Measurements from ENCODE around the gene PNP.

DNA sequence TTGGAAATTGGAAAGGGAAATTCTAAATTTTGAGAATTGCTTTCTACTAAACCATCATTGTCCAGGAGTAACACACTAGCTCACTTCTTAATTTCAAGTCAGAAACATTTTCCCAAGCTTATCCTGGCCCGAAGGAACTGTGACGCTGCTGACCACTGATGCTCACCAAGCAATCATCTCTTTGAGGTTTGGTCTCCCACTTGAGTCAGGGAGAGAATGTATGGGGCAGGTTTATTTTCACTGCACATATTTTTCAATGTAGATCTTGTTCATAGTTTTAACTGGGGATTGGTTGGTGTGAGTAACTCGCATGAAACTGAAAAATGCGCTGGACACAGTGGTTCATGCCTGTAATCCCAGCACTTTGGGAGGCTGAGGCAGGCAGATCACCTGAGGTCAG lies 23.3 kb downstream of the PNP start:
- TF ChIP-seq, protein P1, sequence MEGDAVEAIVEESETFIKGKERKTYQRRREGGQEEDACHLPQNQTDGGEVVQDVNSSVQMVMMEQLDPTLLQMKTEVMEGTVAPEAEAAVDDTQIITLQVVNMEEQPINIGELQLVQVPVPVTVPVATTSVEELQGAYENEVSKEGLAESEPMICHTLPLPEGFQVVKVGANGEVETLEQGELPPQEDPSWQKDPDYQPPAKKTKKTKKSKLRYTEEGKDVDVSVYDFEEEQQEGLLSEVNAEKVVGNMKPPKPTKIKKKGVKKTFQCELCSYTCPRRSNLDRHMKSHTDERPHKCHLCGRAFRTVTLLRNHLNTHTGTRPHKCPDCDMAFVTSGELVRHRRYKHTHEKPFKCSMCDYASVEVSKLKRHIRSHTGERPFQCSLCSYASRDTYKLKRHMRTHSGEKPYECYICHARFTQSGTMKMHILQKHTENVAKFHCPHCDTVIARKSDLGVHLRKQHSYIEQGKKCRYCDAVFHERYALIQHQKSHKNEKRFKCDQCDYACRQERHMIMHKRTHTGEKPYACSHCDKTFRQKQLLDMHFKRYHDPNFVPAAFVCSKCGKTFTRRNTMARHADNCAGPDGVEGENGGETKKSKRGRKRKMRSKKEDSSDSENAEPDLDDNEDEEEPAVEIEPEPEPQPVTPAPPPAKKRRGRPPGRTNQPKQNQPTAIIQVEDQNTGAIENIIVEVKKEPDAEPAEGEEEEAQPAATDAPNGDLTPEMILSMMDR (IDR thresholded peaks at IDR 0.05; ENCODE audit: low read length), result no peak
- no peak for TF ChIP-seq EZH2 (IDR thresholded peaks at IDR 0.05; ENCODE audit: borderline replicate concordance, low read length)

Data from OCI-LY1 (cell line).